Measurements from ENCODE around the gene CLCN7.
A peak's percentile ranks its signal among the peaks of the same experiment; 100 is the strongest.

CLCN7 gene, protein sequence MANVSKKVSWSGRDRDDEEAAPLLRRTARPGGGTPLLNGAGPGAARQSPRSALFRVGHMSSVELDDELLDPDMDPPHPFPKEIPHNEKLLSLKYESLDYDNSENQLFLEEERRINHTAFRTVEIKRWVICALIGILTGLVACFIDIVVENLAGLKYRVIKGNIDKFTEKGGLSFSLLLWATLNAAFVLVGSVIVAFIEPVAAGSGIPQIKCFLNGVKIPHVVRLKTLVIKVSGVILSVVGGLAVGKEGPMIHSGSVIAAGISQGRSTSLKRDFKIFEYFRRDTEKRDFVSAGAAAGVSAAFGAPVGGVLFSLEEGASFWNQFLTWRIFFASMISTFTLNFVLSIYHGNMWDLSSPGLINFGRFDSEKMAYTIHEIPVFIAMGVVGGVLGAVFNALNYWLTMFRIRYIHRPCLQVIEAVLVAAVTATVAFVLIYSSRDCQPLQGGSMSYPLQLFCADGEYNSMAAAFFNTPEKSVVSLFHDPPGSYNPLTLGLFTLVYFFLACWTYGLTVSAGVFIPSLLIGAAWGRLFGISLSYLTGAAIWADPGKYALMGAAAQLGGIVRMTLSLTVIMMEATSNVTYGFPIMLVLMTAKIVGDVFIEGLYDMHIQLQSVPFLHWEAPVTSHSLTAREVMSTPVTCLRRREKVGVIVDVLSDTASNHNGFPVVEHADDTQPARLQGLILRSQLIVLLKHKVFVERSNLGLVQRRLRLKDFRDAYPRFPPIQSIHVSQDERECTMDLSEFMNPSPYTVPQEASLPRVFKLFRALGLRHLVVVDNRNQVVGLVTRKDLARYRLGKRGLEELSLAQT

DNA sequence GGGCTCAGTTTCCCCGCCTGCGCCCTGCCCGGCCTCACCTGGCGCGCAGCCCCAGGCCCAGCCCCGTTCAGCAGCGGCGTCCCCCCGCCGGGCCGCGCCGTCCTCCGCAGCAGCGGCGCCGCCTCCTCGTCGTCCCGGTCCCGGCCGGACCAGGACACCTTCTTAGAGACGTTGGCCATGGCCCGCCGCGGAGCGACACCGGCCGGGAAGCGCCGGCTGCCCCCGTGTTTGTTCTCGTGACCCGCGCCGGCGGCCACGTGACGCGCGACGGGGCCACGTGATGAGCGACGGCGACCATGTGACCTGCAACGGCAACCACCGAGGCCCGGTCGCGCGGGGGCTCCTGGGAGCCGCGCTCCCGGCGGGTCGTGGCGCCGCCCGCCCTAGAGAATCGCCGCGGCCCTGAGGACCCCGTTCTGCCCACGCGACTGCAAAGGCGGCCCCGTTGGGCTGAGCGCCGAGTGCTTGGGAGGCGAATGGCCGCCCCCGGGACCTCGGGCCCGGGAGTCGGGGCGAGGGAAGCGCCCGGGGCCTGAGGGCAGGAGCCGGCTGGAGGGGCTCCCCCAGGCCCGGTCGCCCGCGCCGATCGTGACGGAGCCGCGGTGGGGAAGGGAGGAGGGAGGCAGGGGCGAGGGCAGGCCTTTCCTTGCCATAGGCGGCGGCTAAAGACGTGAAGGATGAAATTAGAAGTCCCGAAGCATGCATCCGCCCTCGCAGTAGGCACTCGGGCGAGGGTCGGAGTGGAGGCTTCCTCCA lies at the start of gene CLCN7:
Gene CLCN7, minus strand, starts transcription at position 233 of the 756 bp plus-strand sequence. Its CDS starts 54 bp downstream, at position 179.
- peak; percentile 63 for DNase-seq

DNA sequence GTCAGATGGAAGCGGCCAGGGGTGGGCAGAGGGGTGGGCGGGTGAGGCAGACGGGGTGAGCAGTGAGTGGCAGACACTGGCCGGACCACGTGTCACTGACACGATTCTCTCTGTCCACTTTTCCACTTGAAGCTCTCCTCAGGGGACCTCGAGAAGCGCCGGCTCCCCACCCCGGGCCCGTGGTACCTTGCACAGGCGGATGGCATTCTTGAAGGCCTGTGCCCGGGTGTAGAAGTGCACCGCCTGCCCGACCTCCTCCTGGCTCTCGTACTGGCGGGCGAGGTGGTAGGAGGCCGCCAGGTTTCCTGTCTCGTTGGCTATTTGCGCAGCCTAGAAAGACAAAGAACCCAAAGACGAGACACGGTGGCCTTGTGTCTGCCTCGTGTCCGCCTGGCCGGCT lies 49.5 kb upstream of the CLCN7 start:
- no peak for DNase-seq

DNA sequence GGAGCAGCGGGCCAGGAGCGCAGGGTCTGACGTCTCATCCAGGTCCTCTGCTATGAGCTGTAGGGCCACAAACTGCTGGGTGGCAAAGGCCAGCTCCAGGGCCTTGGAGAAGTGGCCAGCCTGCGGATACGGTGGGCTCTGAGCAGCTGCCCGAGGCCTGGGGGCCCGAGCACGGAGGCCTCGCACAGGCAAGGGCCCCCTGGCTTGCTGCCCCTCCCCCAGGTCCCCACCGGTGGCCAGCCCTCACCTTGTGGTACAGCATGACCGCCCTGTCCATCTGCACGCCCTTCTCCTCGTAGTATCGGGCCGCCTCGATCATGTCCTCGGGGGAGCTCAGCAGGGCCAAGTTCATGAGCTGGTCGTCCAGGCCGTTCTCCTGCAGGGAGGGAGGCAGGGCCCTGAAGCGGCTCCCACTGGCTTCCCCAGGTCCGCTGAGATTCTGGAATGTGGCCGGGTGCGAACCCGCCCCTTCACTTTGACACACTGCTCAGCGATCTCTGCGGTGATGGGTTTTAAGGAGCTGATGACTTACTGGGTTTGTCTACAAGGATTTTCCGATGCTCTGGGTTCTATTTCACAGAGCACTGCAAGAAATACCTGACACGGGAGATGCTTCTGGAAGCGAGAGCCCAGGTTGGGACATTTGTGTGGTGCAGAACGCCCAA lies 48.9 kb upstream of the CLCN7 start:
- no peak for DNase-seq

DNA sequence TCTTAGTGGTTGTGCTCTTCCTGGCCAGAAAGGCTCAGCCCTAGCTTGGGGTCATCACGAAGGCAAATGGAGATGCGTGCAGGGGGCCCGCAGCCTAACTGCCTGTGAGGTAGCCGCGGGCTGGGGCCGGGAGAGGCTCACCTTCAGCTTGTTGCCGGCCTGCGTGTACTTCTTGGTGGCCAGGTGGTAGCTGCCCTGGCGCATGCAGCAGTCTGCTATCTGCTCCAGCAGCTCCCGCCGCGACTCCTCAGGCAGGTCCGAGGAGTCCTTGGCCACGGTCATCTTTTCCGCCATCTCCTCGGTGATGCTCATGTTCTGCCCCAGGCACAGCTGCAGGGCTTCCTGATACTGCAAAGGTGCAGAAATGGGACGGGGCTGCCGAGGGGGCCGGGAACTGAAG lies 45.6 kb upstream of the CLCN7 start:
- no peak for DNase-seq

DNA sequence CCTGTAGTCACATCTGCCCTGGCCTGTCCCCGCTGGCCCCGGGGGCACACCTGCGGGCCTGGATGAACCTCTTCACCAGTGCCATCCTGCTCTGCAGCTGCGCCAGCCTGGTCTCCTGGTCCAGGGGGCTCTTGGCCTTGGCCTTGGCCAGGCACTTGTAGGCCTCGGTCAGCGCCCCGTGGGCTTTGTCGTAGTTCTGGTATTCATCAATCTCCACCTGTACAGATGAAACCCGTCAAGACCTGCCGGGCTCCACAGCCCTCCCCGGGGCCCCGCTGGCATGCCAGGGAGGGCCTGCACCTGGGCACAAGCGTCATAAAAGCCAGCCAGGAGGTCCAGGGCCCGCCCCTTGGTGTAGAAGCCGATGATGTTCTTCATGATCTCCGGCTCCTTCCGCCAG lies 45.0 kb upstream of the CLCN7 start:
- no peak for DNase-seq

DNA sequence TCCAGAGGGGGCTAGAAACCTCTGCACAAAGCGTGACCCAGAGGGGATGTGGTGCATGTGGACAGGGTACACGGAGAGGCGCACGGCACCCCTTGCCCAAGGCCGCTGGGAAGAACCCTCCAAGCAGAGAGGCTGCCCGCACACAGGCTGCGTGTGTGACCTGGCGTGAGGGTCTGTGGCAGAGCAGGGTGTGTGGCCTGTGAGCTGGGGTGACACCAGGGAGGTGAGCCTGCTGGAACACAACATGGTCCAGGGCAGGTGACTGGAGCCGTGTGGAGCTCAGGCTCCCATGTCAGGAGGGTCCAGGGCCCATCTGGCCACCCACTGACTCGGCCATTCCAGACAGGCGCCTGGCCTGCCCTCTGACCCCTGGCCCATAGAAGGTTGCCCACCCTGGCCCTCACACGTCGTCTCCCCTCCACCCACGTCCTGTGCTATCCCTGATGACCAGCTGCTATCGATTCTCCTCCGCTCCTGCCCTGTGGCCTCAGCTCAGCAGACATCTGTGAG lies 43.9 kb upstream of the CLCN7 start:
- no peak for DNase-seq

DNA sequence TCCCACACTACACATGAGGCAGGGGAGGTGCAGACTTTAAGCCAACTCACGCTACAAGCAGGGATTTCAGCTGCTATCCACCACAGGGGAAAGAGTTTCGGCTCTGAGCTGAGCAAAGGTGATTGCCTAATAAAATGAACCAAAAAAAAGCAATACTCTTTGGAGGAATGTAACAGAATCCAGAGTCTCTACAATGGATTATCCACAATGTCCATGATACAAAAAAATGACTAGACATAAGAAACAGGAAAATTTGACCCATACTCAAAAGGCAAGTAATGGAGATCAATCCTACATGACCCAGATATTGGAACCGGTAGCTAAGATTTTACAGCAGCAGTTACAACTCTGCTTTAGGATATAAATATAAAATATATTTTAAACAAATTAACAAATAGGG lies 39.7 kb upstream of the CLCN7 start:
- DNase-seq = no peak

DNA sequence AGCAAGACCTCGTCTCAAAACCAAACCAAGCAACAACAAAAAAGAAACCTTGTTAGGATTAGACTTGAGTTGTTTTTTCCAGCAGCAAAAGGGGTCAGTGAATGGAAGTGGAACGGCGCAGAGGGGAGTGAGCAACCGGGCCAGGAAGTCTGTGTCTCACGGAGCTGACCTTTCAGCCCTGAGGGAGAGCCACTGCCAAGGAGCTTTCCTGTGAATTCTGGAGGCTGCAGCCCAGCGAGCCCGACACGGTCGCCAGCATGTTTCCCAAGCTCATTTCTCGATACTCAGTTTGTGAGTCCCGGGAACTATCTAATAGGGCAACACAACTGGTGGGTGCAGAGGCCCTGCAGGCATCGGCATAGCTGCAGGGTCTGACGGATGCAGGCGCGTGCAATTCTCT lies 37.9 kb upstream of the CLCN7 start:
- DNase-seq = no peak

DNA sequence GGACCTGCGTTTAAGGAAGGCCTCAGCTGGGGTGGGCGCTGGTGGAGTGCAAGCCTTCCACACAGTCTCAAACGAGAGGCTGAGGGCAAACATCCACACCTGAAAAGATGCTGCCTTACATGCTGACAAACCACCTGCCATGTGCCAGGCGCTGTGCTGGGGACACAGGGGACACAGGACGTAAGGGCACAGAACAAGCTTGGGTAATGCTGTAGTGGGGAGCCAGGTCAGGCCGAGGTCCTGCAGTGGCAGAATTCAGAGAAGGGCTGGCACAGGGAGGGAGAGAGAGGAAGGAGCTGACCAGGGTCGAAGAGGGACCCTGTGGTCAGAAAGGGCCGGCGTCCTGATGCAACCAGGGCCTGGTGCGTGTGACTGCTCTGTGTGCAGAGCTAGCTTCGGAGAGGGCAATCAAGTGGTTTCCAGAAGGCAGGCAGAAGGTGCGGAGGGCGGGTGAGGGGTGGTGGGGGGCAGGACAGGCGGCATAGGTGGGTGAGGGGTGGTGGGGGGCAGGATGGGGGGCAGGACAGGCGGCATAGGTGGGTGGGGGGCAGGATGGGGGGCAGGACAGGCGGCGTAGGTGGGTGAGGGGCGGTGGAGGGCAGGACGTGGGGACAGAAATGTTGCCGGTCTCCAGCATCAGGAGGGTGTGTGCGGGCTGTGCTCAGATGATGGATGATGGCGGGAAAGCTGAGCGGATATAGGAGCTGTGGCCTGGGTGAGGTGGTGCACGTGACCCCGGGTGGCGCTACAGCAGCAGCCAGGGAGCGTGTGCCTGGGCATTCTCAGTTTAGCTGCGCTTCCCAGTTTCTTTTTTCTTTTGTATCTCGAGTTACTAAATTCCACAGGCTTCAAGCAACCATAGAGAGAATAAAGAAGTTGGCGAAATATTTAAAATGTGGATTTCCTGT lies 37.1 kb upstream of the CLCN7 start:
- DNase-seq = no peak

DNA sequence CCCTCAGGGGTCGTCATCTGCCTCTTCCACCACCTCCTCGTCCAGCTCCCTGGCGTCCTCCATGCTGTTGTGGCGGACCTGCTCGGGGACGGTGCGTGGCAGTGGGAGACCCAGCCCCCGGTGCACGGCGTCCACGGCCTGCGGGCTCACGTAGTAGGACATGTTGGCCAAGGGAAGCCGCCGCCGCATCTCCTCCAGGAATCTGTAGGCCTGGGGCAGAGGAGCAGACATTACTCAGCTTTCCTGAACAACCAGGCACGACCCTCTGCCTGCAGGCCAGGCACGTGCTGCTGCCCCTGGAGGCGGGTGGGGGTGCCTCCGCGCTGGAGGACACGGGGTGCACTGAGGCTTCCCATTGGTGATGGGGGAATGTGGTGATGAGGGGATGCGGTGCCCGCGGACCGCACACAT lies 36.1 kb upstream of the CLCN7 start:
- no peak for DNase-seq

DNA sequence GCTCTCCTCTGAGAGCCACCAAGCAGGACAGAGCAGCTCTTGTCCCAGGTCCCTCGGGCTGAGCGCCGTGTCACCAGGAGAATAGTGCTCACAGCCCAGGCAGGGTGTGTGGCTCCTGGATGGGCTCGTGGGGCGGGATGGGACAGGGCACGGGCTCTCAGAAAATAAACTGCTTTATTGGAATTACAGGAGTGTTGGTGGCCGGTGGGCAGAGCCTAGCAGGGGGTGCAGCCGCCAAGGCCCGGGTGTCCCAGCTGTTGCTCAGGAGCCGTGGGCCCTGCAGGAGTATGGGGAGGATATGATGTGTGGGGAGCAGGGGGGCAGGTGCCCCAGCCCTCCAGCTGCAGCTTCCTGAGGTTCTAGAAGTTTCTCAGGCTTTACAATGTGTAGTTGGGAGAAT lies 35.4 kb upstream of the CLCN7 start:
- no peak for DNase-seq

DNA sequence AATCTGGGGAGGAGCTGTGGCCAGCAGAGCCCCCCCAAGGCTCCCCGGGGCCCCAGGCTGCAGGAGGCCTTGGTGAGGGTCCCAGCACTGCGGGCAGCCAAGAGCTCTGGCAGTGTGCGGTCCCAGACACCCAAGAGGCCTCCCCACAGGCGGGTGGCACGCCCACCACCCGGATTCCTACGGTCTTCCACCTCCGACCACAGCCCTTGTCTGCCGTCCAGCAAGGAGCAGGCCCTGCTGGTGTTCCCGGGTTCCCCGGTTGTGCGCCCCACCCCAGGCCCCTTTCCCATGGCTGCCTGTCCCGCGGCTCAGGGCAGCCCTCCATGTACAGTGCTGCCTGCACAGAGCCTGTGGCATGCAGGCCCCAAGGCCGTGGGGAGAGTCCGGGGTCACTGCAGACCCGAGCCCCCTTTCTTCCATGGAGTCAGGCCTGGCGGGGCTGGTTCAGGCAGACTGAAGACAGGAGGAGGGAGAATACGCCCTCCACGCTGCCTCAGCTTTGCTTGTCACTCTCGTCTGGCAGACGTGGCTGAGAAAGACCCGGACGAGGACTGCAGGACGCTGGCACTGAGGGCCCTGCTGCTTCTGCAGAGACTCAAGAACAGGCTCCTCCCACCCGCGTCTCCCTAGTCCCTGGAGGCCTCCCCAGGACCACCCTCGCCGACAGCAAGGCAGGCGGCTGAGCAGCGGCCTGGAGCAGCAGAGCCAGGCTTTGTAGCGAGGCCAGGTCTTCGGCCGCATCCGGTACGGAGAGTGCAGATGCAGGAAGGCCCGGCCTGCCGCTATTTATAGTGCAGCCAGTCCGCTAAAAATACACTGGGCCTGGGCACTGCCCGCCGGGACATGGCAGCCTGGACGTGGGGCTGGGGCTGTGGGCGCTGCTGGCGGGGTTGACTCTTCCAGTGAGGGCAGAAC lies 34.7 kb upstream of the CLCN7 start:
- DNase-seq = no peak

DNA sequence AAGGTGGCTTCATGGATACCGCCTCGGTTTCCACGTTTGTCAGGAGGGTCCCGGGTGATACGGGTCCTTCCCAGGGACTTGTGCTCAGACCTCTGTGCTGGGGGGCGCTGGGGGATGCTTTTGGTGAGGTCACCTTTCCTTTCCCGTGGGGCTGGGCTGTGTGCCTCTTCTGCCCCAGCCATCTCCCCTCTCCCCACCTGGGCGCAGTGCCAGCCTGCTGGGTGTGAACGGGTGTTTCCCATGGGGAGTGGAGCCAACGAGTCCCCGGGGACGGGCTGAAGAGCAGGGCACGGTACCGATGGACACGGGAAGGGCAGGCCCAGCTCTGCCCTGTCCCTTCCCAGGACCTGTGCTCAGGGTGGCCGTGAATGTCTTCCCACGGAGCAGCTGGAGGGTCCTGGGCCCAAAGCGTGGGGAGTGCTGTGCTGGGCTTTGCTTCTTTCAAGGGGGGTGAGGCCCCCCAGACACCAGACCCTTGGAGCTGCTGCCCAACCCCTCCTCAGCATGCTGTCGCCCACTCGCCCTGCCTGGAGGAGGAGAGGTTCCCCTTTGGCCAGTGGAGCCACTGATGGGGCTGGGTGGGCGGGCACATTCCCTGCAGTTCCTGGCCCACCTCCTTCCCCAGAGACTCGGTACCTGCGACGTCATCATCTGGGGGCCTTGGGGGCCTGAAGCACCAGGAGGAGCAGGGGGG lies 33.8 kb upstream of the CLCN7 start:
- DNase-seq = no peak

DNA sequence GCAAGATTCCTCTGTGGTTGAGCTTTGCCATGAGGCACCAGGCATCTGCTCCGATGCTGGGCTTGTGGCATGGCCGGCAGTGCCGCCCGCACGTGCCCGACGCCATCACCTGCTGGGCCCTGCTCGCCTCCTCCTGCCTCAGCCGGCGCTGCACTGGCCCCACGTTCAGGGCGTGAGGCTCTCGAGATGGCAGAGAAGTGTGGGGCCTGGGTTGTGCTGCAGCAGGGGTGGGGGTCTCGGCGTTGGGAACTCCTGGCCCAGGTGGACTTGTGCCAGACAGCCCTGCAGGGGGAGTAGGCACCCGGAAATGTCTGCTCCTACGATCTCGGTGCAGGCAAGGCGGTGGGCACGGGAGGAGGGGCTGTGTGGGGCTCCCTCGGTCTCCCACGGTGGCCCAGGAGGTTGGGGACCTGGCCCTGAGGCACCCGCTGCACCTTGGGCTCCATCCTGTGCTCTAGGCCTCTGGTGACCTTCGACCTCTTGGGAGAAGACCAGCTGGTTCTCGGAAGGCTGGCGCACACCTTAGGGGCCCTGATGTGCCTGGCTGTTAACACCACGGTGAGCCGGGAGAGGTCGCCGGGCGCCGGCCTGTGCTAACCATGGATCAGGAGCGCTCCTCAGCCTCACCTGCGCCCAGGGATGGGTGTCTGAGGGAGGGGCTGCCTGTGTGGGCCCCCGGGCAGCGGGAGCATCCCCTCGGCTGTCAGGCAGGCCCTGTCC lies 31.8 kb upstream of the CLCN7 start:
- no peak for DNase-seq

DNA sequence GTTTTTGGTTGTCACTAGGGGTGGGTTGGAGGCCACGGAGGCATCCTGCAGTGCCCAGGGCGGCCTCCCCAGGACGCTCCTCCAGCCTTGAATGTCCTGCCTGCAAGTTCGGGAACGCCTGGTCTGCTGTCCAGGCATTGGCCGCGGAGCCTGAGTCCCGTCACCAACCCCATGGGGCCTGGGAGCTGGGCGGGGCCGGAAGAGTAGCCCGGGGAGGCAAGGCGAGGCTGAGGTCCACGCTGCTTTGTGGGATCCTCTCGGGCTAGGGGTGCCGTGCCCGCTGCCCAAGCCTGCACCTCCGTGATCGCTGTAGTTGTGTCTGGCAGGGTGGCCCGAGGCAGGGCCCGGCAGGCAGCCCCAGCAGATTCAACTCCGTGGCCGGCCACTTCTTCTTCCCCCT lies 31.1 kb upstream of the CLCN7 start:
- no peak for DNase-seq

DNA sequence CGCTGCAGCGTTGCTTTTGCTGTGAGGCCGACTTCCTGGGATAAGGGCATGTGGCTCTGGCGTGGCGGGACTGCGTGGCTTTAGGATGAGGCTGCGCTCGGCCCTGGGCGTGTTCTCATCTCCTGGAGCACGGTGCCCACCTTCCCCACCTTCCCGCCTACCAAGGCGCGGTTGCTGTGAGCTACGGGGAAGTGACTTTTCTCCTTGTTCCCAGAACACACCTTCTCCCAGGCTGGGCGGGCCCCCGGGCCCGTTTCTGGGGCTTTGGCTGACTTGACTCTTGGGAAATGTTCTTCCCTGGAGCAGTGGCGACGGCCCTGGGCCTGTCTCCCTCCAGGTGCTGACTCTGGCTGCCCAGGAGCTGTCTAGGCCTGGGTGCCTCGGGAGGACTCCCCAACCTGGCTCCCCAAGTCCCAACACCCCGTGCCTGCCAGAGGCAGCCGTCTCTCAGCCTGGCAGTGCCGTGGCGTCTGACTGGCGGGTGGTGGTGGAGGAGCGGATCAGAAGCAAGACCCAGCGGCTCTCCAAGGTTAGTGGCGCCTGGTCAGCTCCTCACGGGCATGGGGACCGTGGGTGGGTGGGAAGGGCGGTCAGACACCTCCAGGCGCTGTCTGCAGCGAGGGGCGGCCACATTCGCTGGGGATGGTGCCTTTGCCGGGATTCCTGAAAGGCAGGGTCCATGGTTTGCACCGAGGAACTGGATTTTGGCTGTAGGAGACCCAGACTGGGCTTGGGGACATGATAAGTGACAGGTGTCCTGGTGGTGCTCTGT lies 30.4 kb upstream of the CLCN7 start:
- no peak for DNase-seq

DNA sequence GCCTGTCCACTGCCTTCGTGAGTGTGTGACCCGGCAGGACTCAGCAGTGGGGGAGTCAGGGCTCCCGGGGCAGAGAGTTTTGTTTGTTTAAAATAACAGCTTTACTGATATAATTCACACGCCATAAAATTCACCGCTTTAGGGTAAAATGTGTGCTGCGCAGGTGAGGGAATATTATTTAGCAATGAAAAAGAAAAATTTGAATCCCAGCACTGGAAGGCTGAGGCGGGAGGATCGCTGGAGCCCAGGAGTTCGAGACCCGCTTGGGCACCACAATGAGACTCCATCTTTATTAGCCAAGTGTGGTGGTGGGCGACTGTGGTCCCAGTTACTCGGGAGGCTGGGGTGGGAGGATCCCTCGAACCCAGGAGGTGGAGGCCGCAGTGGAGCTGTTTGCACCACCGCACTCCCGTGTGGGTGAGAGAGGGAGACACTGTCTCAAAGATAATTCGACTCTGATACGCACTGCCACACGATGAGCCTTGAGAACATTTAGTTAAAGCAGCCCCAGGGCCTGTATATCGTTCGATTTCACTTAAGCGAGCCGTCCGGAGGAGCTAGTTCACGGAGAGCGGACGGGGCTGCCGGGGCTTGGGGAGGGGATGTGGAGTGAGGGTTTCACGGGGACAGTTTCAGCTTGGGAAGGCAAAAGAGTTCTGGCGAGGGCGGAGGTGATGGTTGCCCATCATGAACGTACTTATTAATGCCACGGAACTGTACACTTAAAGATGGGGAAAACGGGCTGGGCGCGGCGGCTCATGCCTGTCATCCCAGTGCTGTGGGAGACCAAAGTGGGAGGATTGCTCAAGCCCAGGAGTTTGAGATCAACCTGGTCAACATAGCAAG lies 28.5 kb upstream of the CLCN7 start:
- no peak for DNase-seq

Measured in NCI-H1092 (cell line).